Endothelial cell of umbilical vein (primary cell): Measurements from ENCODE around the gene PML.

Source experiments
- EZH2 ChIP-seq: IDR thresholded peaks from 2 replicates; pipeline ENCODE4 v1.6.1; 2012; ENCODE audit warnings: borderline replicate concordance, low read depth, mild to moderate bottlenecking, moderate library complexity, low read length, inconsistent platforms; ENCODE audit not compliant: severe bottlenecking
- FOS ChIP-seq: IDR thresholded peaks from 2 replicates; pipeline ENCODE4 v1.6.1; 2011; ENCODE audit warnings: mild to moderate bottlenecking, low read length, moderate library complexity, borderline replicate concordance; ENCODE audit not compliant: insufficient read depth
- JUN ChIP-seq: IDR thresholded peaks from 2 replicates; pipeline ENCODE4 v1.6.1; 2011; ENCODE audit warnings: borderline replicate concordance, low read depth; ENCODE audit not compliant: insufficient read length, insufficient read depth
- MYC ChIP-seq: IDR thresholded peaks from one replicate; pipeline ENCODE4 v1.6.1; 2011; ENCODE audit warnings: mild to moderate bottlenecking, low read depth, low read length
- POLR2AphosphoS5 ChIP-seq: IDR thresholded peaks from 2 replicates; pipeline ENCODE4 v1.6.1; 2012; ENCODE audit warnings: low read depth, mild to moderate bottlenecking, control low read depth, low read length, moderate library complexity; ENCODE audit not compliant: insufficient read depth
- TF ChIP-seq, protein P1 (sequence below), 2 donors: IDR thresholded peaks; 1 replicate in 1 of 2; 2 replicates in 1 of 2; pipeline ENCODE4 v1.5.1; 2011; ENCODE audit warnings: low read length in 2 of 2, mild to moderate bottlenecking in 2 of 2, moderate library complexity in 2 of 2, control low read depth in 1 of 2, inconsistent platforms in 1 of 2, low read depth in 1 of 2; ENCODE audit not compliant: insufficient read depth in 1 of 2; ENCODE audit errors: extremely low read depth in 1 of 2

DNA sequence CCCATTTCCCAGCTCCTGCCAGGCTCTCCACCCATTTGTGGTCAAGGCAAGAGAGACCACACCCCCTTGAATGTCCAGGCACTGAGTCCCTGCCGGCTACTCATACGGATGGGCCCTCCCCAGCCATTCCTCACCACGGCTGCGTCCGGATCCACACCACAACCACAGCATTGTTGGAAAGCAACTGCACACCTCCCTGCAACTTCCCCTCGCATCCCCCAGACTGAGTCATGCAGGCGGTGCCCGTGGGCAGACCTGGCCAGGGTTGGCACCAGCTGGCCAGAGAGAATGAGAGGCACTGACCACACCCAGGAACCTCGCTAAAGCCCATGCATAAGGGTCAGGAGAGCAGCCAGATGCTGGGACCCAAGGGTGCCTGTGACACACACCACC lies 37.8 kb upstream of the PML start:
- peak; percentile 19 for TF ChIP-seq JUN
- TF ChIP-seq EZH2 = no peak
- TF ChIP-seq, protein P1, sequence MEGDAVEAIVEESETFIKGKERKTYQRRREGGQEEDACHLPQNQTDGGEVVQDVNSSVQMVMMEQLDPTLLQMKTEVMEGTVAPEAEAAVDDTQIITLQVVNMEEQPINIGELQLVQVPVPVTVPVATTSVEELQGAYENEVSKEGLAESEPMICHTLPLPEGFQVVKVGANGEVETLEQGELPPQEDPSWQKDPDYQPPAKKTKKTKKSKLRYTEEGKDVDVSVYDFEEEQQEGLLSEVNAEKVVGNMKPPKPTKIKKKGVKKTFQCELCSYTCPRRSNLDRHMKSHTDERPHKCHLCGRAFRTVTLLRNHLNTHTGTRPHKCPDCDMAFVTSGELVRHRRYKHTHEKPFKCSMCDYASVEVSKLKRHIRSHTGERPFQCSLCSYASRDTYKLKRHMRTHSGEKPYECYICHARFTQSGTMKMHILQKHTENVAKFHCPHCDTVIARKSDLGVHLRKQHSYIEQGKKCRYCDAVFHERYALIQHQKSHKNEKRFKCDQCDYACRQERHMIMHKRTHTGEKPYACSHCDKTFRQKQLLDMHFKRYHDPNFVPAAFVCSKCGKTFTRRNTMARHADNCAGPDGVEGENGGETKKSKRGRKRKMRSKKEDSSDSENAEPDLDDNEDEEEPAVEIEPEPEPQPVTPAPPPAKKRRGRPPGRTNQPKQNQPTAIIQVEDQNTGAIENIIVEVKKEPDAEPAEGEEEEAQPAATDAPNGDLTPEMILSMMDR (IDR thresholded peaks at IDR 0.05; ENCODE audit: extremely low read depth in 1 of 2, insufficient read depth in 1 of 2, low read depth in 1 of 2, low read length in 2 of 2) = no peak
- no peak for TF ChIP-seq MYC
- TF ChIP-seq POLR2AphosphoS5 = peak; percentile 55
- TF ChIP-seq FOS = peak; percentile 92
